K562 (cell line): ENCODE results near the gene IGF2R. TPM values are rescaled to one million over a fixed set of nuclear protein-coding genes. Genes with fewer than 3 reads are reported as not detected.

Experiments
- ATAC-seq: fragments of 200-7000 bp; cut with Tn5 transposase; 3 replicates; pipeline ENCODE4 v1.9.1; 2020; ENCODE audit warnings: moderate library complexity
- BruUV-seq: library from RNA; stranded (reverse); fragments of 400-500 nt; replicated peaks from 2 replicates; lab custom pipeline; 2021; lab: Mats Ljungman, UMichigan
- CTCF ChIA-PET: fragments of 300-600 bp; formaldehyde crosslinking; extraction: SDS; loops from one replicate; lab custom pipeline; 2021; ENCODE audit warnings: low intra/inter-chr PET ratio; lab: Yijun Ruan, JAX
- POLR2A ChIA-PET: fragments of 300-600, 350-650 bp; sonication (Branson Sonifier 250); formaldehyde crosslinking; extraction: SDS; loops from one replicate; lab custom pipeline; 2021; ENCODE audit warnings: antibody characterized with exemption, inconsistent platforms; lab: Yijun Ruan, JAX
- DNase-seq, 4 experiments: peaks; one replicate each; pipeline versions ENCODE4 v3.0.0 to v3.0.0-alpha.2; 2011 to 2018; ENCODE audit warnings: low spot score in 3 of 4, mixed read lengths in 3 of 4; ENCODE audit errors: extremely low read depth in 1 of 4
- FAIRE-seq: peaks from 2 replicates; lab custom pipeline; 2011; peaks lifted over from hg19 to GRCh38; lab: Jason Lieb, UNC
- H2AFZ ChIP-seq: 2 replicates; pipeline ENCODE4 v1.6.0; 2011; ENCODE audit warnings: low read depth, low read length, control low read depth, inconsistent platforms
- H3K27ac ChIP-seq: fragments of 200-600 bp; 3 replicates; pipeline ENCODE4 v1.8.0; 2011; ENCODE audit warnings: low read depth, mild to moderate bottlenecking, control low read depth, inconsistent platforms, low read length, moderate library complexity, mixed read lengths; ENCODE audit errors: extremely low read depth
- H3K27me3 ChIP-seq, 2 experiments: fragments of 300-600 bp in 1 of 2; 2 replicates in 1 of 2; 3 replicates in 1 of 2; pipeline versions ENCODE4 v1.6.0 to v1.8.0; 2011; ENCODE audit warnings: inconsistent platforms in 2 of 2, low read length in 2 of 2, mild to moderate bottlenecking in 1 of 2, mixed read lengths in 1 of 2, moderate library complexity in 1 of 2; ENCODE audit not compliant: control insufficient read depth in 2 of 2, insufficient read depth in 2 of 2
- H3K36me3 ChIP-seq: fragments of 300-600 bp; 3 replicates; pipeline ENCODE4 v1.8.0; 2011; ENCODE audit warnings: mild to moderate bottlenecking, low read length, inconsistent platforms; ENCODE audit not compliant: control insufficient read depth, insufficient read depth
- H3K4me1 ChIP-seq, 2 experiments: fragments of 200-600 bp in 1 of 2; replicated peaks in 1 of 2; 2 replicates in 1 of 2; 3 replicates in 1 of 2; pipeline versions ENCODE4 v1.5.1 to v1.8.0; 2011; ENCODE audit warnings: inconsistent platforms in 2 of 2, low read length in 2 of 2, mild to moderate bottlenecking in 1 of 2, mixed read lengths in 1 of 2, moderate library complexity in 1 of 2; ENCODE audit not compliant: control insufficient read depth in 2 of 2, insufficient read depth in 2 of 2
- H3K4me2 ChIP-seq: 2 replicates; pipeline ENCODE4 v1.6.1; 2011; ENCODE audit warnings: low read length, control low read depth, inconsistent platforms, mixed read lengths; ENCODE audit not compliant: insufficient read depth
- H3K4me3 ChIP-seq: fragments of 200-600 bp; sonication (generic), shearing (Covaris generic); 2 replicates; pipeline ENCODE4 v1.5.1; 2016; ENCODE audit warnings: control low read depth, inconsistent platforms
- H3K79me2 ChIP-seq: fragments of 200-600 bp; 3 replicates; pipeline ENCODE4 v1.8.0; 2011; ENCODE audit warnings: low read length, inconsistent platforms; ENCODE audit not compliant: control insufficient read depth, insufficient read depth
- H3K9ac ChIP-seq, 2 experiments: 2 replicates each; pipeline versions ENCODE4 v1.6.0 to v1.6.1; 2011; ENCODE audit warnings: low read depth in 2 of 2, low read length in 2 of 2, control low read depth in 1 of 2, inconsistent platforms in 1 of 2, mild to moderate bottlenecking in 1 of 2, mixed read lengths in 1 of 2; ENCODE audit not compliant: insufficient read depth in 1 of 2
- H3K9me1 ChIP-seq: one replicate; pipeline ENCODE4 v1.6.0; 2011; ENCODE audit warnings: inconsistent platforms, mild to moderate bottlenecking, low read length, moderate library complexity; ENCODE audit not compliant: control insufficient read depth, insufficient read depth
- H3K9me3 ChIP-seq: replicated peaks from 2 replicates; pipeline ENCODE4 v1.5.1; 2011; ENCODE audit warnings: low read depth, low read length, inconsistent platforms; ENCODE audit not compliant: control insufficient read depth, insufficient read depth
- H4K20me1 ChIP-seq: replicated peaks from 2 replicates; pipeline ENCODE4 v1.6.1; 2011; ENCODE audit warnings: low read length, inconsistent platforms, mixed read lengths; ENCODE audit not compliant: control insufficient read depth, insufficient read depth
- E2F8 ChIP-seq: fragments of 450-650 bp; IDR thresholded peaks from 2 replicates; pipeline ENCODE4 v1.7.1; 2018; ENCODE audit warnings: mild to moderate bottlenecking, low read depth; ENCODE audit not compliant: partially characterized antibody
- IFI16 ChIP-seq: fragments of 250-450 bp; sonication (Bioruptor Pico); IDR thresholded peaks from 2 replicates; pipeline ENCODE4 v2.1.2; 2022; ENCODE audit warnings: mild to moderate bottlenecking, inconsistent platforms
- KLF10 ChIP-seq: fragments of 250-450 bp; sonication (Bioruptor Pico); IDR thresholded peaks from 2 replicates; pipeline ENCODE4 v1.6.1; 2021; ENCODE audit warnings: matching md5 sums
- MTF1 ChIP-seq: fragments of 250-450 bp; sonication (Bioruptor Pico); IDR thresholded peaks from 2 replicates; pipeline ENCODE4 v1.9.0; 2021; ENCODE audit warnings: moderate library complexity, mild to moderate bottlenecking, inconsistent platforms, borderline replicate concordance
- MYBL2 ChIP-seq, 2 experiments: fragments of 450-650 bp in 1 of 2; sonication (generic) in 1 of 2; formaldehyde crosslinking in 1 of 2; IDR thresholded peaks; 2 replicates each; pipeline versions ENCODE4 v1.6.1 to v1.8.1; 2017 to 2022; ENCODE audit warnings: borderline replicate concordance in 1 of 2, inconsistent platforms in 1 of 2, low read depth in 1 of 2, mild to moderate bottlenecking in 1 of 2, missing genetic modification reagents in 1 of 2, moderate library complexity in 1 of 2
- NKRF ChIP-seq: fragments of 450-650 bp; IDR thresholded peaks from 2 replicates; pipeline ENCODE4 v1.6.1; 2016; ENCODE audit warnings: borderline replicate concordance
- NONO ChIP-seq, 2 experiments: fragments of 200-400 bp in 1 of 2; fragments of 450-650 bp in 1 of 2; formaldehyde crosslinking in 1 of 2; IDR thresholded peaks; 2 replicates each; pipeline ENCODE4 v1.6.1; 2017; ENCODE audit warnings: low read depth in 2 of 2, mild to moderate bottlenecking in 2 of 2, moderate library complexity in 2 of 2, low read length in 1 of 2
- POLR2B ChIP-seq: fragments of 450-650 bp; IDR thresholded peaks from 2 replicates; pipeline ENCODE4 v1.6.1; 2018; ENCODE audit warnings: low read depth; ENCODE audit not compliant: partially characterized antibody
- SMAD2 ChIP-seq: fragments of 150-350 bp; IDR thresholded peaks from 2 replicates; pipeline ENCODE4 v1.6.1; 2014; ENCODE audit warnings: low read depth, mild to moderate bottlenecking, low read length
- SMC3 ChIP-seq: conservative IDR thresholded peaks from 2 replicates; pipeline ENCODE4 v1.6.1; 2011; ENCODE audit warnings: low read depth, low read length, improper control_type of control experiment; ENCODE audit not compliant: insufficient read depth
- SRF ChIP-seq, 2 experiments: fragments of 250-450, 450-650 bp in 1 of 2; sonication (Bioruptor Pico) in 1 of 2; sonication (generic) in 1 of 2; formaldehyde crosslinking; IDR thresholded peaks; 2 replicates each; pipeline versions ENCODE4 v1.5.0 to v1.5.1; 2020 to 2022; ENCODE audit warnings: mild to moderate bottlenecking in 1 of 2, missing genetic modification reagents in 1 of 2
- YY1 ChIP-seq, 3 experiments: IDR thresholded peaks; 2 replicates each; pipeline ENCODE4 v1.6.1; 2011; ENCODE audit warnings: low read length in 2 of 3, mild to moderate bottlenecking in 2 of 3, moderate library complexity in 2 of 3, borderline replicate concordance in 1 of 3, control low read depth in 1 of 3, low read depth in 1 of 3; ENCODE audit not compliant: insufficient read depth in 3 of 3, insufficient replicate concordance in 2 of 3, control insufficient read depth in 1 of 3, insufficient read length in 1 of 3; ENCODE audit errors: extremely low read depth in 1 of 3
- ZBTB7A ChIP-seq: IDR thresholded peaks from 2 replicates; pipeline ENCODE4 v1.6.1; 2011; ENCODE audit warnings: low read depth, mild to moderate bottlenecking, low read length, moderate library complexity, borderline replicate concordance; ENCODE audit not compliant: control insufficient read depth
- ZNF449 ChIP-seq: fragments of 250-450 bp; sonication (Bioruptor Pico); IDR thresholded peaks from 2 replicates; pipeline ENCODE4 v1.8.0; 2022; ENCODE audit warnings: moderate library complexity, mild to moderate bottlenecking, inconsistent platforms
- WGBS: fragments of 100-300 bp; shearing (Covaris generic); methylation state at CpG from one replicate; pipeline ENCODE4 v1.1.6; 2016; ENCODE audit warnings: low coverage, mixed read lengths; ENCODE audit not compliant: insufficient coverage; ENCODE audit errors: missing lambda C conversion rate; 5-methylcytosine and 5-hydroxymethylcytosine counted together
- in situ Hi-C: fragments of 300-500 bp; cut with MboI; formaldehyde crosslinking; loops from 4 replicates; pipeline ENCODE4 v1.15.0; 2018; ENCODE audit warnings: inconsistent platforms, mixed read lengths
- intact Hi-C: fragments of 100-400 bp; cut with micrococcal nuclease; formaldehyde crosslinking; loops from 2 replicates; pipeline ENCODE4 v1.14.2; 2022
- polyA plus RNA-seq, 8 experiments: library from polyadenylated mRNA; depleted of rRNA in 4 of 8; stranded (reverse) in 5 of 8; unstranded in 3 of 8; fragments of >200 nt; fragmentation: Nextera tagmentation in 2 of 8; fragmentation: Illumina TruSeq in 1 of 8; extraction: Ambion mirVana in 2 of 8; extraction: Trizol in 1 of 8; gene quantifications; 2 replicates each; pipeline versions ENCODE4 v1.2.1 to v1.2.3, GENCODE V29; 2011 to 2014; ENCODE audit warnings: inconsistent platforms in 1 of 8, missing spikeins in 1 of 8
- total RNA-seq, 7 experiments: library from RNA; depleted of rRNA in 6 of 7; stranded (reverse); fragments of >200 nt in 6 of 7; fragmentation: Illumina TruSeq in 2 of 7; extraction: Trizol in 2 of 7; gene quantifications; 2 replicates each; pipeline versions ENCODE4 v1.2.1 to v1.2.3, GENCODE V29; 2011 to 2021; ENCODE audit warnings: low replicate concordance in 1 of 7

The IGF2R gene
- total and polyA plus RNA-seq, 9 of the 15 experiments (the other 6 are each of a cell fraction or from before 2014, with no cell fraction given) = 3.5 to 92.3 (median 34.5) TPM

GRCh38 chr6:159945801-159946392, 23.0 kb upstream of the IGF2R start:
- POLR2A ChIA-PET = interaction anchor here (0.9 to 1.9 kb wide), 2 partner anchors 20 to 24 kb away, joined by 3 to 4 read pairs; no protein-coding TSS in a partner anchor
- ATAC-seq (no peak), DNase-seq (no peak), FAIRE-seq (no peak)
- H3K36me3 ChIP-seq = no peaks in the 10 kb centered on the region
- intact Hi-C loops (no loop called here), in situ Hi-C loops (no loop called here)
- H3K27ac ChIP-seq = no peak overlapping the region
- H3K4me3 ChIP-seq = no peak overlapping the region
- H3K4me1 ChIP-seq = no peaks in the 10 kb centered on the region
- H3K27me3 ChIP-seq = peaks cover 15 to 18% of the 10 kb centered on the region in 2 experiments
- no peak overlapping the region for H3K9ac ChIP-seq
- no peaks in the 10 kb centered on the region for H3K9me1 ChIP-seq
- no TSS peak for BruUV-seq
- H3K79me2 ChIP-seq = no peaks in the 10 kb centered on the region
- H3K9me3 ChIP-seq = peaks cover 6% of the 10 kb centered on the region
- H4K20me1 ChIP-seq = no peaks in the 10 kb centered on the region
- CTCF ChIA-PET = no interaction called here
- no peak overlapping the region for H2AFZ ChIP-seq
- H3K4me2 ChIP-seq = no peak overlapping the region
- WGBS = 1% methylated on average over 6 of the region's 6 CpGs
- TF ChIP-seq NONO (IDR thresholded peaks at IDR 0.05; ENCODE audit: low read depth in 2 of 2, low read length in 1 of 2) = no peak
- no peak for TF ChIP-seq YY1 (IDR thresholded peaks at IDR 0.05; ENCODE audit: borderline replicate concordance in 1 of 3, control insufficient read depth in 1 of 3, extremely low read depth in 1 of 3, insufficient read depth in 3 of 3, insufficient read length in 1 of 3, insufficient replicate concordance in 2 of 3, low read depth in 1 of 3, low read length in 2 of 3)
- no peak for TF ChIP-seq NKRF
- no peak for TF ChIP-seq MYBL2 (IDR thresholded peaks at IDR 0.05; ENCODE audit: low read depth)
- no peak for TF ChIP-seq MYBL2 (CRISPR knock-in tag; IDR thresholded peaks at IDR 0.05; ENCODE audit: borderline replicate concordance)
- TF ChIP-seq POLR2B = no peak
- no peak for TF ChIP-seq SRF (CRISPR knock-in tag; IDR thresholded peaks at IDR 0.05)
- TF ChIP-seq SMC3 = no peak
- TF ChIP-seq SMAD2 = no peak
- TF ChIP-seq ZNF449 (CRISPR knock-in tag) = no peak
- TF ChIP-seq MTF1 (CRISPR knock-in tag) = no peak
- no peak for TF ChIP-seq IFI16 (CRISPR knock-in tag)
- TF ChIP-seq KLF10 (CRISPR knock-in tag) = no peak
- no peak for TF ChIP-seq E2F8
- TF ChIP-seq ZBTB7A = no peak
